ENCODE data around the gene DHRS12. TPM values are rescaled to one million over a fixed set of nuclear protein-coding genes. Genes with fewer than 3 reads are reported as not detected.

The DHRS12 gene
- total and polyA plus RNA-seq, 7 donors, result 7.4 to 26.9 (median 15.8) TPM

- no peak for DNase-seq
- Histone ChIP-seq H3K27ac (no peak overlapping the region), H3K9me3 (no peaks in the 10 kb centered on the region), H3K36me3 (no peaks in the 10 kb centered on the region), H3K4me1 (peaks cover 0 to 13% (median 10%) of the 10 kb centered on the region in 4 donors), H3K4me3 (no peak overlapping the region), H3K27me3 (no peaks in the 10 kb centered on the region)
- intact Hi-C loops (cut with DNase I), result no loop called here
- WGBS, 2 donors, result 53 to 74% methylated on average over 4 of the region's 4 CpGs
- TF ChIP-seq POLR2A (IDR thresholded peaks at IDR 0.05) (no peak), EP300 (IDR thresholded peaks at IDR 0.05) (no peak), POLR2AphosphoS5 (IDR thresholded peaks at IDR 0.05) (no peak), CTCF (IDR thresholded peaks at IDR 0.05) (no peak)
Observed at GRCh38 chr13:51811920-51812451, 8.0 kb upstream of the DHRS12 start.

- intact Hi-C loops (cut with DNase I), result no loop called here
- TF ChIP-seq POLR2A (IDR thresholded peaks at IDR 0.05) (no peak), EP300 (IDR thresholded peaks at IDR 0.05) (no peak), POLR2AphosphoS5 (IDR thresholded peaks at IDR 0.05) (no peak), CTCF (IDR thresholded peaks at IDR 0.05) (no peak)
Observed at GRCh38 chr13:51811046-51811445, 7.1 kb upstream of the DHRS12 start.

GRCh38 chr13:51808811-51809210 is 4.8 kb upstream of the DHRS12 start:
- TF ChIP-seq EP300 (IDR thresholded peaks at IDR 0.05) (no peak), POLR2AphosphoS5 (IDR thresholded peaks at IDR 0.05) (no peak), POLR2A (IDR thresholded peaks at IDR 0.05) (no peak), CTCF (IDR thresholded peaks at IDR 0.05) (no peak)
- peaks cover 0 to 14% (median 8%) of the 10 kb centered on the region in 4 donors for H3K4me1 ChIP-seq
- no peaks in the 10 kb centered on the region for H3K36me3 ChIP-seq
- H3K9me3 ChIP-seq, result no peaks in the 10 kb centered on the region
- H3K4me3 ChIP-seq, result no peak overlapping the region
- no peaks in the 10 kb centered on the region for H3K27me3 ChIP-seq
- intact Hi-C loops (cut with DNase I), result loop anchor here (10.0 kb wide), 1 partner anchor 1684 kb away; no protein-coding TSS in a partner anchor
- no peak overlapping the region for H3K27ac ChIP-seq
- no peak for DNase-seq

More at GRCh38 chr13:51811046-51811445, 7.1 kb upstream of the DHRS12 start:
- Histone ChIP-seq H3K9me3 (no peaks in the 10 kb centered on the region), H3K4me3 (no peak overlapping the region), H3K27ac (no peak overlapping the region), H3K36me3 (no peaks in the 10 kb centered on the region), H3K4me1 (peaks cover 0 to 13% (median 9%) of the 10 kb centered on the region in 4 donors), H3K27me3 (no peaks in the 10 kb centered on the region)
- DNase-seq, result no peak
- WGBS, 2 donors, result 74 to 89% methylated on average over 12 of the region's 12 CpGs

- intact Hi-C loops (cut with DNase I), result loop anchor here (10.0 kb wide), 1 partner anchor 1682 kb away; no protein-coding TSS in a partner anchor
- whole genome bisulfite sequencing, 2 donors, result 87 to 92% methylated on average over 5 of the region's 5 CpGs
- no peak for DNase-seq
- Histone ChIP-seq H3K4me1 (peaks cover 0 to 29% (median 22%) of the 10 kb centered on the region in 4 donors), H3K4me3 (no peak overlapping the region), H3K27ac (no peak overlapping the region), H3K9me3 (no peaks in the 10 kb centered on the region), H3K27me3 (no peaks in the 10 kb centered on the region), H3K36me3 (no peaks in the 10 kb centered on the region)
- TF ChIP-seq POLR2A (IDR thresholded peaks at IDR 0.05) (no peak), EP300 (IDR thresholded peaks at IDR 0.05) (no peak), POLR2AphosphoS5 (IDR thresholded peaks at IDR 0.05) (no peak), CTCF (IDR thresholded peaks at IDR 0.05) (no peak)
Observed at GRCh38 chr13:51807041-51807440, 3.1 kb upstream of the DHRS12 start.

GRCh38 chr13:51806566-51806965 is 2.6 kb upstream of the DHRS12 start:
- Histone ChIP-seq H3K27ac (no peak overlapping the region), H3K9me3 (no peaks in the 10 kb centered on the region), H3K4me1 (peaks cover 0 to 34% (median 27%) of the 10 kb centered on the region in 4 donors), H3K36me3 (no peaks in the 10 kb centered on the region), H3K27me3 (no peaks in the 10 kb centered on the region), H3K4me3 (no peak overlapping the region)
- TF ChIP-seq POLR2AphosphoS5 (IDR thresholded peaks at IDR 0.05) (no peak), POLR2A (IDR thresholded peaks at IDR 0.05) (no peak)
- intact Hi-C loops (cut with DNase I), result loop anchor here (10.0 kb wide), 1 partner anchor 1682 kb away; no protein-coding TSS in a partner anchor
- WGBS, 2 donors, result 73 to 74% methylated on average over 2 of the region's 2 CpGs
- no peak for DNase-seq
